GM19395 (cell line): Measurements from ENCODE around the gene SMYD3.

Experiments used
- ATAC-seq: cut with Tn5 transposase; IDR thresholded peaks from one replicate; pipeline ENCODE4 v1.9.1; 2021; ENCODE audit warnings: mild to moderate bottlenecking, moderate library complexity; ENCODE audit not compliant: unreplicated experiment

Gene SMYD3

DNA sequence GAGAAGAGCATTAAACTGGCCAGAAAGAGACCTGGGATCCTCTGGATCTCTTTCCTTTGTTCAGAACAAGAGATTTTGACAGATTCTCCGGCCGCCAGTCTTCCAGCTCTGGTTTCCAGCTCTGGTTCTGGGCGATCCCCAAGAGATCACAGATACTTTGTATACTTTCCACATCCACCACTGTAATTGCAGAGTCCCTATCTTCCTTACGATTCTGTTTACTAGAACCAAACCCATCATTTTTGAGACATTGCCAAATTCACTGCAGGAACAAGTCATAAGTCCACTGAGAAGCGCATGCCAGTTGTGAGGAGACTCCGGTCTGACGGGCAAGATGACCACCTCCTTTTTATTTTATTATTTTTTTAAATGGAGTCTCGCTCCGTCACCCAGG lies 505.2 kb downstream of the SMYD3 start:
- no peak for ATAC-seq

- ATAC-seq: no peak
Measured at GRCh38 chr1:246001142-246001836, 505.8 kb downstream of the SMYD3 start.

DNA sequence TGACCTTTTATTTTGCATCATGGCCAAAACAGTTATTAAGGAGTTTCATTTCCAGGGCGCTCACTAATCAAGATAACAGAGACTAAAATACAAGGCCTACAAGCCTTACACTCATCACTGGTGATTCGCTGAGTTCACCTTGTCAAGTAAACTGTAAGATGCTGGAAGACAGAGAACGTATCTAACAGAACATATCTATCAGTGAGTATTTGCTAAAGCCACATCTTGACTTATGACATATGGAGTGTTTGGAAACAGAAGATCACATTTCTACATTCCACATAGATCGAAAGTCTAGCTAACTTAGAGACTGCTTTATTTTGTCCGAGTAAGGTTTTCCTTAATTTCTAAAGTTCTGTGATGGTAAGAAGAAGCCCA lies 506.5 kb downstream of the SMYD3 start:
- no peak for ATAC-seq

DNA sequence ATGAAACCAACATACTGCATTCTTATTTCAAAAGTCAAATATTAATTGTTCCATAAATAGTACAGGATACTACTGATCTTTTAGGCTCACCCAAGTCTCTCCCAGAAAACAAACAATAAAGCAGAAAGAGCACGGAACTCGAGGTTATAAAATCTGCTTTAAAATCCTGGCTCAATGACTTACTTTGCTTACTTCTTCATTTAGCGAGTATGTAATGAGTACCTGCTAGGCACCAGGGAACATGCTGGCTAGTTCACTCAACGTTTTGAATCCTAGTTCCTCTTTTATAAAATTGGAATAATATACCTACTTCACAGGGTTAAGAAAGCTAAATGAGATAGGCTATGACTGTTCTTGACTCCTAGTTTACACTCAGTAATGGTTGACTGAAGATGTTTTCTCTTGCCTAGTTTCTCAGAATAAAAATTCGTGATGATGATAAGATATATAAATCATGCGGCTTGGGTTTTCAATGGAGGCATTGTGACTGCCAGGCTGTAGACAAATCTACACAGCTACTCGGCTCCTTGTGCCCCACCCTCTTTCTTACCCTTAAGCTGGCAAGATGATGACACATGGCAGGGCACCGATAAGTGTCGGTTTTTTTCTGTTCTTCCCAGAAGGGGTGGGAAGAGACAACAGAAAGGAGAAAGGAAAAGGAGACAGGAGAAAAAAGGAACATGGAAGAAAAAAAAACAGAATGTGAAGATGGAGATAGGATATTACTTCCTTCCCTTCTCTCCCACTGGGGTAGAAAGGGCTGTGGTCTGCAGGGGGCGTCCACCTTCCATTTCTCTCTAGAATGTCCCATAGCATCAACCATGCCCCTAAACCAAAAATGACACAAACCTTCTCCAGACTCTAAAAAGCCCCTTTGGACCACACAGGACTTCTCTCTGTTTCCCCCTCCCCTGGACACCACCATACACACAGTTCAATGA lies 507.1 kb downstream of the SMYD3 start:
- peak; percentile 80 for ATAC-seq

DNA sequence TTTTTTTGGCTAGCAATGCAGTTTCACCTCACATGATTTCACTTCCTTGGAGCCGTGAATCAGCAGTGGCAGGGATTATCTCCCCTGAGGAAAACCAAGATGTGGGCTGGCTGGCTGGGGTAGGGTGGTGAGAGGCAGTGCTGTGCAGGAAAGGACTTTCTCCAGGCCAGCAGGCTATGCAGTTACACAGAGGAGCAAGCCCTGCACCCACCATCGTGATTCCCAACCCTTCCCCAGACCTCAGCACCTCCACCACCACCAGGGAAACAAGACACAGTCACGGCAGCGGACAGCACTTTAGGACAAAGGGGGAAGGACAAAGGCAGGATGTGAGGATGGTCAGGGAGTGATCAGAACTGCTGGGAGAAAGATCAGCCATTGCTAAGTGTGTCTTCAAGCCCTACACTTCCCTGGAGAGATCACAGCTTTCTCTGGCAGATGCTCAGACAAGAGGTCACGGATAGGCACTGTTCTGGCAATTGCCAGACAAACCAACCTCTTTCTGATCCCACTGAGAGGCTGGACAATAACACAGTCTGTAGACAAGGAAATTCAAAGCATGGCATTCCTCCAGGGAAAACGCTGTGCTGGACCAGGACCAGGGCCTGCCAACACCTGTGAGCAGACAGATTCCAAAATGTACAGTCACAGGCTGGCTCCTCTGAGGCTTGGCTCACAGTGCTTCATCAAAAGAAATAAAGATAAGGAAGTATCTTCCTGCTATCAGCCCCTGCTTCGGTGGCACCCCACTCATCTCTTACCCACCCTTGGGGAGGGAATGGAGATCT lies 509.4 kb downstream of the SMYD3 start:
- ATAC-seq: no peak

DNA sequence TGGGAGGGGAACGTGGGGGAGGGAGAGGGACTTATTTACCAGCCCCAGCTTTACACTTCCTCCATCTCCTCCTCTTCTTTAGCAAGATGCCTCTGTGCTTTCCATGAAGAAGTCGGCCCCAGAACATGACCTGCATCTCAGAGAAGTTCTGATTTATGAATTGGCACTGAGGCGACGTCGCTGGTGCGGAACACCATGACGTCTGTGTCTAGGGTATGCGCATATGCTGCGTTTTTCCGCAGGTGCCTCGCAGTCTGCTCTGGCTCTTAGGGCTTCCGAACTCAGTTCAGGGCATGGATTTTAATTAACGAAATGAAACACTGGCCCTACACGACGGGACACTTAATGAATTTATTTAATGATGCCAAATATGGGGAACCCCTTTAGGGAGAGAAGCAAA lies 510.3 kb downstream of the SMYD3 start:
- ATAC-seq: no peak

- no peak for ATAC-seq
Measured at GRCh38 chr1:245995474-245995873, 511.6 kb downstream of the SMYD3 start.

GRCh38 chr1:245991266-245991665 lies 515.8 kb downstream of the SMYD3 start:
- ATAC-seq: no peak

DNA sequence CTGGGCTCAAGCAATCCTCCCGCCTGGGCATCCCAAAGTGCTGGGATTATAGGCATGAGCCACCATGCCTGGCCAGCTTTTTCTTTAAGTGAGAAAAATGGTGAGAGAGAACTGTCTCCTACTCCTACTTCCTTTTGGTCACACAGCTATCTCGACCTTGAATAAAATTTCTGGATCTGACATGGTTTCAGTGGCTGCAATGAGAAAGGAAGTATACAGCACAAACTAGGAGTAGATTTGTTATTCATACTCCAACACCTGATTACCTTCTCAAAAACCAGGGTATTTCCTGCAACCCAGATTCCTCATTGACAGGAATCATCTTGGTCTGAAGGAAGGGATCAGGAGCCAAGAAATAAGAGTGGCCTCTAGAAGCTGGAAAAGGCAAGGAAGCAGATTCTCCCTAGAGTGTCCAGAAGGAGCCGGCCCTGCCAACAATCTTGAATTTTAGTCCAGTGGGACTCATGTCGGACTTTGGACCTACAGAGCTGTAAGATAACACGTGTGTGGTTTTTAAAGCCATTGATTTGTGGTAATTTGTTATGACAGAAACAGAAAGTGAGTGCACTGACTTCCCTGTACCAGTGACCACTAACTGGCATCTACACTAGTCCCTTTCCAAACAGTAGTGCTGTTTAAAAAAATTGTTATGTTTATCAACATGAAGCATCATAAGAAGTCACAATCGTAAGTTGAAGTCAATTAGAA lies 516.6 kb downstream of the SMYD3 start:
- ATAC-seq: no peak

DNA sequence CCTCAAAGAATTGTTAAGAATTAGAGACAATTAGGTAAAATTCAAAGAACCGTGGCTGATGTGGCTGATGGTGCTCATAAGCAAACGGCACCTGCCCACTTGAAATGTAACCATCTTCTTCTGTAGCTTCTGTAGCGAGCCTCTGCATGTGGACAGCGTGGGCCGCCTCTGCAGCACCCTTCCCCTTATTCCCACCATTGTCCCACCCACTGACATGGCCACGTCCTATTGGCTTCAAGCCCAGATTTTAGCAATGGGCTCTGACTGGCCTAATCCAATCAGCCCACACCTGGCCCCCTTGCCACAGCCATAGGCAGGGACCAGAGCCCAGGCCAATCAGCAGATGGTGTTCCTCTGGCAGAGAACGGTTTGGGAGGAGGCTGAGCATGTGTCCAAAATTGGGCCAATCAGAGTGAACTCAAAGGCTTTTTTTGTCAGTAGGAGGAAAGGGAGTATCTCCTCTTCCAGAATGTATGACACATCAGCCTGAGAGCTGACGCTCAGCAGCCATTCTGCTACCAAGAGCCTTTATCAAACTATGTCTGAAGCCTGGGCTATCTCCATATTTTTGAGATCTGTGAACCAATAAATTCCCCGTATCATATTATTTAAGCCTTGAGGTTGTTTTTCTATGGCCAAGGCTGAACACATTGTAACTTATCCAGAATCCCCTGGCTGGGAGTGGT lies 518.5 kb downstream of the SMYD3 start:
- no peak for ATAC-seq

DNA sequence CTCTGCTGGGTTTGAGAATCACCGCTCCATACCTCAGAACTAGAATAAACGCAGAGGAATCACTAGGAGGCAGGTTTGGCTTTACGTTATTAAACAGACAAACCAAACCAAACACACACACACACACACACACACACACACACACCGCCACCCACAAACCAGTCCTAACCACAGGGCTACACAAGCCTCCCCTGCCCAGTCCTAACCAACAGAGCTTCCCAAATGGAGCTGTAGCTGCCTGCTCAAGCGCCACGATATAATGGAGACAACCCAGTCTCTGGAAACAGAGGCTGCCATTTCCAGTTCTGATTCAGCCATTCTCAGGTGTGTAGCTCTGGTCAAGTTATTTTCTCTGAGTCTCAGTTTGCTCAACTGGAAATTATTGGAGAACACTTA lies 519.1 kb downstream of the SMYD3 start:
- ATAC-seq: no peak

- no peak for ATAC-seq
Measured at GRCh38 chr1:245987577-245987976, 519.5 kb downstream of the SMYD3 start.

DNA sequence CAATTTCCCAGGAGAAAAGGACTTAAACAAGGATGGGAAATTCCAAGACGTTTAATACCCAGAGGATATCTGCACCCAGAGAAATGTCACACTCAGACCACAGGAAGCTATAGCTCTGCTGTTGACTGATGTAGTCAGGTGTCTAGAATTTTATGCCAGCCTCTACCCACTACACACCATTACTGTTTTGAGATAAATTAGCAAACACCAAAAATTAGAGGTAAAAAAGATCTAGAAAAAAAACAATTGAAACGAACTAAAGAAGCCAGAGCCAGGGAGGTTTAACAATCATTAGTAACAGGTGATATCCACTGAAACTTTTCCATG lies 519.9 kb downstream of the SMYD3 start:
- ATAC-seq: no peak

DNA sequence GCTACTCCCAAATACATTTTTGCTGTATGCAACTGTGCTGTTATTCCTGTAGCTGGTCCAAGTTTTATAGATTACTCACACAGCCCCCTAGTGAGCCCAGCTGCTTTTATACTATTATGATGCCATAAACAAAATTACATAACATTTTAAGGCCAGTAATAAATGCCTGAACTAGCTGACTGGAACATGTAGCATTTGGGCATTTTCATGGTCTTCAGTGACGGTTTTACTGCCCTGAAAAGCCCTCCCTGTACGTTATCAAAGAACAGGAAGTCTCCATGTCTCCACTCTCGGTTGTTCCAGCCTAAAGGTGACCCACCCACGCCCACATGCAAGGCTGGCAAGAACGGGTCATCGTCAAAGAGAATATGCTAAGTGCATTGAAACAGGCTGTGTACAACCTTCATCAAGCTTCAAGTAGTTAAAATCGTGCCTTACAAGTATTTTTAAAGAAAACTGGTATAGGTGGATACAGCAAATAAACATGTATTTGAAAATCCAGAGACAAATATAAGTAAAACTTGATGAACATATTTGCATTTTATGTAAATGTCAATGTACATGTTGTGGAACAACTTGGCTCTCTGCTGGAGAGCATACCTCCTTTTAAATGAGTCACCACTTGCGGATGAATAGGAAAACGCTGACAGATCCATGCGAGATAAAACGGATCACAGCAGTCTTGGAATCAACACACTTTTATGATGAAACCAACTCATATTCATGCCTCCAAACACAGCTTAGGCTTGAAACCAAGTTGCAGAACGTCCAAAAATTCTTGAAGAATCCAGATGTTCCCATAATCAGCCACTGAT lies 520.5 kb downstream of the SMYD3 start:
- ATAC-seq: no peak

GRCh38 chr1:245984390-245985155 lies 522.5 kb downstream of the SMYD3 start:
- ATAC-seq: no peak

GRCh38 chr1:245983294-245983967 lies 523.6 kb downstream of the SMYD3 start:
- no peak for ATAC-seq

DNA sequence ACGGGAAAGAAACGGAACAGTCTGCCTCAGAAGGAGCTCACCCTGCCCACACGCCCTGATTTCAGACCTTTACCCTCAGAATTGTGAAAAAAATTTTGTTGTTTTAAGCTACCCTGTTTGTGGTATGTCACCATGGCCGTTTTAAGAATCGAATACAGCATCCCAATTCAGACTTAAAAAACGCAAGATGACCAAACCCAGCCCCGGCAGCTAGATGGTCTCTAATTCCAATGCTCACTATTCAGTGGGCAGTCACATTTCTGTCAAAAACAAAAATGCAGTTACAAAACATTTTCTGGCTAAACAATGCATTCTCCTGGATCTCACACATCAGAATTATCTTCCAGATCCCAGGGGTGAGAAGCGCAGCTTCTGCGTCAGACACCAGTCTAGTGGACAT lies 527.5 kb downstream of the SMYD3 start:
- no peak for ATAC-seq

GRCh38 chr1:245978915-245979314 lies 528.2 kb downstream of the SMYD3 start:
- ATAC-seq: no peak
